ES-I3 (cell line): ENCODE data around the gene KRTAP15-1.

ENCODE experiments used
- H3K36me3 ChIP-seq: 2 replicates; pipeline ENCODE4 v1.6.1; 2013; ENCODE audit warnings: mild to moderate bottlenecking, low read length, control low read depth, moderate library complexity; ENCODE audit not compliant: insufficient read depth
- H3K4me1 ChIP-seq: 2 replicates; pipeline ENCODE4 v1.6.1; 2013; ENCODE audit warnings: mild to moderate bottlenecking, control low read depth, low read length; ENCODE audit not compliant: insufficient read depth
- H3K9ac ChIP-seq: 2 replicates; pipeline ENCODE4 v1.6.1; 2013; ENCODE audit warnings: low read depth, mild to moderate bottlenecking, low read length, moderate library complexity
- H3K9me3 ChIP-seq: 2 replicates; pipeline ENCODE4 v1.6.1; 2013; ENCODE audit warnings: mild to moderate bottlenecking, low read length, moderate library complexity; ENCODE audit not compliant: control insufficient read depth, insufficient read depth

KRTAP15-1 gene

GRCh38 chr21:30448514-30448913, 8.4 kb downstream of the KRTAP15-1 start:
- Histone ChIP-seq H3K36me3 (no peaks in the 10 kb centered on the region), H3K4me1 (no peaks in the 10 kb centered on the region; the same call in 1 of the 2 replicates), H3K9ac (no peak overlapping the region), H3K9me3 (no peaks in the 10 kb centered on the region)

GRCh38 chr21:30463713-30464112, 23.6 kb downstream of the KRTAP15-1 start:
- H3K9ac ChIP-seq, result no peak overlapping the region
- H3K9me3 ChIP-seq, result no peaks in the 10 kb centered on the region
- no peaks in the 10 kb centered on the region for H3K4me1 ChIP-seq
- H3K36me3 ChIP-seq, result no peaks in the 10 kb centered on the region

- H3K4me1 ChIP-seq, result no peaks in the 10 kb centered on the region
- H3K9ac ChIP-seq, result no peak overlapping the region
- no peaks in the 10 kb centered on the region for H3K9me3 ChIP-seq
- no peaks in the 10 kb centered on the region for H3K36me3 ChIP-seq
These were observed 29.0 kb downstream of the KRTAP15-1 start for GRCh38 chr21:30468900-30469714.

GRCh38 chr21:30478004-30478403, 37.9 kb downstream of the KRTAP15-1 start:
- Histone ChIP-seq H3K9me3 (no peaks in the 10 kb centered on the region), H3K4me1 (no peaks in the 10 kb centered on the region), H3K36me3 (no peaks in the 10 kb centered on the region), H3K9ac (no peak overlapping the region)

- H3K4me1 ChIP-seq, result no peaks in the 10 kb centered on the region
- H3K36me3 ChIP-seq, result no peaks in the 10 kb centered on the region
- no peak overlapping the region for H3K9ac ChIP-seq
- H3K9me3 ChIP-seq, result no peaks in the 10 kb centered on the region; the same call in 1 of the 2 replicates
These were observed 39.2 kb downstream of the KRTAP15-1 start for GRCh38 chr21:30479259-30479658.

GRCh38 chr21:30480145-30480544, 40.1 kb downstream of the KRTAP15-1 start, which contains the start of gene KRTAP19-1:
KRTAP19-1 (minus strand) TSS chr21:30480367; CDS start chr21:30480317, 50 bp downstream.
- Histone ChIP-seq H3K9ac (no peak within 1 kb of the TSS), H3K9me3 (no peaks in the 10 kb centered on the region; the same call in 1 of the 2 replicates)

GRCh38 chr21:30482130-30482529, 42.1 kb downstream of the KRTAP15-1 start:
- H3K9me3 ChIP-seq, result peaks cover 7% of the 10 kb centered on the region; the same call in 1 of the 2 replicates
- no peaks in the 10 kb centered on the region; the same call in 1 of the 2 replicates for H3K36me3 ChIP-seq
- no peak overlapping the region for H3K9ac ChIP-seq
- no peaks in the 10 kb centered on the region for H3K4me1 ChIP-seq

More at GRCh38 chr21:30480145-30480544, 40.1 kb downstream of the KRTAP15-1 start, which contains the start of gene KRTAP19-1:
- Histone ChIP-seq H3K4me1 (no peaks in the 10 kb centered on the region), H3K36me3 (no peaks in the 10 kb centered on the region)

- Histone ChIP-seq H3K9ac (no peak overlapping the region), H3K4me1 (no peaks in the 10 kb centered on the region)
These were observed 46.1 kb downstream of the KRTAP15-1 start for GRCh38 chr21:30486180-30486579.

GRCh38 chr21:30487336-30487735, 47.3 kb downstream of the KRTAP15-1 start, which contains the start of gene KRTAP19-2:
KRTAP19-2 (minus strand) TSS chr21:30487436; CDS start chr21:30487348, 88 bp downstream.
- Histone ChIP-seq H3K4me1 (no peaks in the 10 kb centered on the region), H3K36me3 (no peaks in the 10 kb centered on the region; the same call in 1 of the 2 replicates), H3K9ac (no peak within 1 kb of the TSS), H3K9me3 (peaks cover 7% of the 10 kb centered on the region; the same call in 1 of the 2 replicates)

More at GRCh38 chr21:30486180-30486579, 46.1 kb downstream of the KRTAP15-1 start:
- Histone ChIP-seq H3K36me3 (no peaks in the 10 kb centered on the region; the same call in 1 of the 2 replicates), H3K9me3 (peaks cover 7% of the 10 kb centered on the region; the same call in 1 of the 2 replicates)
